Activated CD4-positive, alpha-beta T cell treated with anti-CD3 and anti-CD28 coated beads, Interleukin-2, amount 50 U/mL, for 16 hours (primary cell): Measurements from ENCODE around the gene SLC12A3.
A peak's percentile ranks its signal among the peaks of the same experiment; 100 is the strongest.
"Not testable (repeated sequence)": the region's sequence is repeated elsewhere in the genome, so short reads cannot be mapped to it uniquely, and the experiment has no call there.

ENCODE experiments used
- DNase-seq: peaks from one replicate; pipeline ENCODE4 v3.0.0-alpha.2; 2020

Gene SLC12A3

DNA sequence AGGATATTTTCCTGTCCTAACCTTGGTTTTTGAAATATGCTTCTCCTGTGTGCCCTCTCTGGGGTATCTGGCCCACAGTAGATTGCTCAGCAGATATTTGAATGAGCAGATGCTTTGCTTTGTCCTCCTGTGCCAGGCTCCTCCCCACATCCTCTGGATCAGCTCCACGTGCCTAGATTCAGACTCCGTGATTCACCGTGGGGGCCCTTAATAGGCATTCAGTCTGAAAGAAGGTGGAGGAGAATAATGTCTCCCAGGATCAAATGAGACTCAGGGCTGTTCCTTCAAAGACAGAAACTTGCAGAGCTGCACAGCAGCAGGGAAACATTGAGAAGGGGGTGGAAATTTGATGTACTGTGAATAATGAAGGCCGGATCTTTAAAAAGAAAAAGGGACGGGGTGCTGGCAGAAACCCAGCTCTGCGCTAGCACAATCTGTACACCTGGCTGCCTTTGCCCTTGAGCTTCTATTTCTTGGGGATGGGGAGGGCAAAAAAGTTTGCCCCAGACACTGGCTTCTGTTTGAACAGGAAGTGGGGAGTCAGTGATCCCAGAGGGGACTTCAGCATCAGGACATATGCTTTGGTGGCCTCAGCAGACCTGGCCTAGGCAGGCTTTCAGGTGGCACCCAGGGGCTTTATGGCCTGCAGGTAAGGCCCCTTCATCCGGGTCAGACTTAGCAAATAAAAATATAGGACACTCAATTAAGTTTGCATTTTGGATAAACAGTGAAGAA is 15.9 kb upstream of the SLC12A3 start:
- no peak for DNase-seq

DNA sequence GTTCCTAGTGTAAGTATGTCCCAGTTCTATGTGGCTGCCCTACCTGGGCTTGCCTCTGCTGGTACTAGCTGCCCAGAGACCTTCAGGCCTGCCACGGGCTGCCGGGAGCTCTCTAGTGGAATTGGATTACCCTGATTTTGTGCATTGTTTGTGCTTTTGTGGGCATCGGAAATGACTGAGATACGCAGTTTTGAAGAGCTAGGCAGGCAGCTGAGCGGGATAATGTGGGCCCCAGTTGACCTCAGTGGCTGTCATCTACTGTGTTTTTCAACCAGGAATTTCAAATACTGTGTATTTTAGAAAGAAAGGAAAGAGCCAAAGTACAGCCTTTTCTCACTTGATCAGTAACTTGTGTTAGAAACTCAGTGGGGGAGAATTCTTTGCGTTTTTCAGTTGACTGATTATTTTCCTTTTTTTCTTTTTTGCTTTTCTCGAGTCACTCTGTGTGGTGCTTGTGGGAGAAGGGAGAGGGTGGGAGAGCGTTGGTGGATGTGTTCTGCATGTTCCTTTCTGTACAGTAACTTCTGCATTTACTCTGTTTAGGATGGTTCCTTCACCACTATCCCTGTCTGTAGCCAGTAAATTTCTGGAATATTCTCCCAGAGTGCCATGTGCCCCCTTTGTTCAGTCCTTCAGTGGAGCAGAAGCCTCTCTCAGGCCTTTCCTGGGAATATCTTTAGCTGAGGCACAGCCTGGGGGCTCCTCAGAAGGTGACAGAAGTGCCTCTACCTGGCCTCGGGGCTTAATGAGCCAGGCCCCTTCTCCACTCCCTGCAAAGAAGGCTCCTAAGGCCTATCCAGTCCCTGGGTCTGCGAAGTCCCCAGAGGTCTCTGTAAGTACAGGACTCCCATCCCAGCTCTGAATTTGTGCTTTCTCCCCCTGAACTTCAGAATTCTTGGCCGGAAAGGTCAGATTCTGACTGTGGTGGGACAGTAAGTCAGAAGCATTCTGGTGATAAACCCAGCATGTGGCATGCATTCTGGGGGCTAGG is 15.0 kb upstream of the SLC12A3 start:
- DNase-seq: no peak

- DNase-seq: no peak
Measured at GRCh38 chr16:56851671-56852400, 13.2 kb upstream of the SLC12A3 start.

DNA sequence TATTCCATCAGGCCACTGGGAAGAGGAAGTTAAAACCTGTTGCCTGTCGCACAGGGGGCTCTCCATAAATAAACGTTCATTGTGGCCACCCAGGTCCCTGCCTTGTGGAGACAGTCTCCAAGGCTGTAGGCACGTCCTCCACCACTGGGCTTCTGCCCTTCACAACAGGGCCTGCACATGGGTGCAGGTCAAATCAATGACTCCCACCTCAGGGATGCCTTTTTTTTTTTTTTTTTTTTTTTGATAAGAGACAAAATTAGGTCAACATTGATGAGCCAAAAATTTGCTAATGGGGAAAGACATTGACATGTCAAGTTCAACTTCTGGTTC is 12.6 kb upstream of the SLC12A3 start:
- DNase-seq: no peak

- DNase-seq: no peak
Measured at GRCh38 chr16:56852968-56853367, 12.0 kb upstream of the SLC12A3 start.

- DNase-seq: no peak
Measured at GRCh38 chr16:56855201-56855600, 9.8 kb upstream of the SLC12A3 start.

DNA sequence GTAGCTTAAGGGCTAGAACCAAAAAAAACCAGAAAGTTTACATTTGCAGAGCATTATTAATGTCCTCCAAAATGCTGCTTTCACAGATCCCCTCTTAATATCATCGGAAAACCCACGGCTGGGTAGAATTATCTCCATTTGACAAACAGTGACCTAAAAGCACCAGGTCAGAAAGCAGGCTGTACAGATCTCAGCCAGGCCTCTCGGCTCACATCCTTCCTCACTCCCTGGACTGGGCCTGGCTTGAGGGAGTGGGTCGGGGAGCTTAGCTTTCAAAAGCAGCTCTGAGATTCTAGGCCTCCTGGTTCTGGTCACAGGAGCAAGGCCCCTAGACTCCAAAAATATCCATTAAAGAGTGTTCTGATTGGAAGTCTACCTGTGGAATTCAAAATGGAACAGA is 9.1 kb upstream of the SLC12A3 start:
- DNase-seq: no peak

DNA sequence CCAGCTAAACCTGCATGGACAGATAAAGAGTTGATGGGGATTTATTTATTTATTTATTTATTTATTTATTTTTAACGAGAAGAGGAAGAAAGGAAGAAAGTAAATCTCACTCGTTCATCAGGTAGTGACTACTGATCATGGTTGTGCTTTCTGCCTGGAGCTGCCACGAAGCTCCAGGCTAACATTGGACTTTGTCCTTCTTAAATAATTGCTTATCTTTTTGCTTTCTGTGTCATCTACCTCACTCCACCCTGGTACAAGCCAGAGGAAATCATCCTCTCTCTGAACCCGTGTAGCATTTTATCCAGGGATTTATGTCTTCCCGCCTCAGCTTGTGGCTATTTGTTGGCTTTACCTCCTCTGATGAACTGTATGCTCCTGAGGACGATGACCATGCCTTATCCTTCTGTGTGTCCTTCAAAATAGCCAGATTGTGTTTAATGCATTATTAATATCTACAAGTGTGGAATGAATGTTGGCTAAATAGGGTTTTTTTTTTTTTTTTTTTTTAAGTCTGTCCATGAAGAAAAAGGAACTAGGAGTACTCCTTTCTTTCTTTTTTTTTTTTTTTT is 8.0 kb upstream of the SLC12A3 start:
- DNase-seq: no peak

GRCh38 chr16:56858374-56858773 is 6.6 kb upstream of the SLC12A3 start:
- DNase-seq: no peak

GRCh38 chr16:56859636-56860035 is 5.4 kb upstream of the SLC12A3 start:
- no peak for DNase-seq

GRCh38 chr16:56860226-56861020 is 4.6 kb upstream of the SLC12A3 start:
- DNase-seq: peak; percentile 76

DNA sequence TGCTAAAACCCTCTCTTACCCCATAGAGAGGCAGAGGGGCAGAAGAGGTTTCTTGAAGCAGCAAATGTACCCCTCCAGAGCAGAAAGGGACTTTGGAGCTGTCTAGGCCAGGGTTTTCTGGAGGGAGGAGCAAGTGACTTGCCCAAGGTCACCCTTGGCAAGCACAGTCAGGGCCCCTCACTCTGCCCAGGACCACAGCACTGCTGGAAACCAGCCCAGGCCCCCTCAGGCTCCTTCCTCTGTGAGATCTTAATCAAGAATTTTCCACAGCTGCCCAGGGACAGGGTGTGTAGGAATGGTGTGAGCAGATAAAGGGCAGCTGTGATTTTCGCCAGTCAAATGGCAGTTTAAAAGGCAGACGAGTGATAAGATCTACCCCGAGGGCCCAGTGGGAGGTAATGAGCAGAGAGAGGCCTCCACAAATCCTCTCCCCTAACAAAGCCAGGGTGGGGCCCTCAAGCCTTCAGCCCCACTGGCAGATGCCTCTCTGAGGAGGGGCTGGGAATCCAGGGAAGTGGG is 3.9 kb upstream of the SLC12A3 start:
- DNase-seq: no peak

DNA sequence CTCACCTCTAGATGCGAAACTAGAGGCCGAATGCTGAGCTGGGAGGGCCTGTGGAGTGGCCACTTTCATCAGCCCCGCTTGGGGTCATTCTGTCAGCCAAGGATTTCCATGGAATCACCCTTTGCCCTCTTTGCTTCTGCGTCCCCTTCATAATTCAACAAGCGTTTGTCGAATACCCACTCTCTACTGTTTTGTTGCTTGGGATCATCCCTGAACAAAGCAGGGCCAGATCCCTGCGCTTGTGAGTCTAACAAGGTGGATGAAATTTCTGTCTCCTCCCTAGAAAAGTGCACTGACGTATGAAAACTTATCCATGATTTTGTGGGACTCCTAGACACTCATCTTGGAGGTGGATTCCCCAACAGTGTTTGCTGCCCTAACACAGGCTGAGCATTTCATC is 3.3 kb upstream of the SLC12A3 start:
- DNase-seq: no peak

- peak; percentile 23 for DNase-seq
Measured at GRCh38 chr16:56862776-56863175, 2.2 kb upstream of the SLC12A3 start.

DNA sequence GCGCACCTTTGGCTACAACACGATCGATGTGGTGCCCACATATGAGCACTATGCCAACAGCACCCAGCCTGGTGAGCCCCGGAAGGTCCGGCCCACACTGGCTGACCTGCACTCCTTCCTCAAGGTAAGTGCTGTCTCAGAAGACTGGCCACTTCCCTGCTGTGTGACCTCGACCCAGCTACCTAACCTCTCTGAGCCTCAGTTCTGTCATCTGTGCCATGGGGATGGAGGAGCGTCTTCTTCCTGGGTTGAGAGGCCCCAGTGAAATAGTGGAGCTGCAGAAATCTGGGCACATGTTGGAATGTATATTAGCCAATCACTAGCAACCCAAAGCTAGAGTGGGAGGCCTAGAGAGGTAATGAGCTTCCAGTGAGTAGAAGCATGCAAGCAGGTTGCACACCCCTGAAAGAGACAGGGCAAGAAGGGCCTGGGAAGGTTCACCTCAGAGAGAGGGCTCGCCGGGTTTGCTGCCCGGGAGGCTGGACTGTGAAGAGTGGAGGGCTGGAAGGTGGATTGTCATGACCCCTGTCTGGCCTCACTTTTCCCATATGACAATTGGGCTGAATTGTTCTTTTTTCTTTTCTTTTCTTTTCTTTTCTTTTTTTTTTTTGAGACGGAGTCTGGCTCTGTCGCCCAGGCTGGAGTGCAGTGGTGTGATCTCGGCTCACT is 521 bp downstream of the SLC12A3 start:
- DNase-seq: no peak

DNA sequence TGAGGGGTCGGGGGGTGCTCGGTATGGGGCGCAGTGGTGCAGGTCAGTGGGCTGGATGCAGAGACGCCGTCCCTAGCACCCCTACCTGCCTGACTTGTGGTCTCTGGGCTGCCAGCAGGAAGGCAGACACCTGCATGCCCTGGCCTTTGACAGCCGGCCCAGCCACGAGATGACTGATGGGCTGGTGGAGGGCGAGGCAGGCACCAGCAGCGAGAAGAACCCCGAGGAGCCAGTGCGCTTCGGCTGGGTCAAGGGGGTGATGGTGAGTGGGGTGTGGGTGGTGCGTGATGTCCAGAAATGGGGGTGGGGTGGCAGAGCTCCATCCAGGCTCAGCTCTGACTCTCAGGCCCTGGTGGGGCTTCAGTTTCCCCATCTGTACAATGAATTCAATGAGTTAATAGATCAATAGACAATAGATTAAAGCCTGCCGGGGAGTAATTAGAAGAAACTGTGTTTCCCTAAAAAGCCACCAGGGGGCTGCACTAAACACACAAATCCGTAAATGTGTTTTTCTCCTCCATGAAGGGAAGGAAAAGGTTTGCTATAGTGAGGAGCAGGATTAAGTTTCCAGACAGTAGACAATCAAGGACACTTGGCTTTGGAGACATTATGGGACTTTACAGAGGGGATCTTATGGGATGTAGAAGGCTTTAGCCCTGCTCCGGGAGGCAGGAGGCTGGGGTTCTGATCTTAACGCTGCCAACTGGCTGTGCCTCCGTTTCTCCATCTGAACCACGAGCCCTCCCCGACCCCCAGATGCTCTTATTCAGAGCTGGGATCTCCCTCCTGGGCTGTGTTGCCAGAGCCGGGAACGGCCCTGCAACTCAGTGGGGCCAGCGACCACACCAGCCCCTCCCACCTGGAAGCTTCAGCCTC is 2.2 kb downstream of the SLC12A3 start:
- DNase-seq: peak; percentile 67

GRCh38 chr16:56868175-56868574 is 3.2 kb downstream of the SLC12A3 start:
- DNase-seq: no peak

DNA sequence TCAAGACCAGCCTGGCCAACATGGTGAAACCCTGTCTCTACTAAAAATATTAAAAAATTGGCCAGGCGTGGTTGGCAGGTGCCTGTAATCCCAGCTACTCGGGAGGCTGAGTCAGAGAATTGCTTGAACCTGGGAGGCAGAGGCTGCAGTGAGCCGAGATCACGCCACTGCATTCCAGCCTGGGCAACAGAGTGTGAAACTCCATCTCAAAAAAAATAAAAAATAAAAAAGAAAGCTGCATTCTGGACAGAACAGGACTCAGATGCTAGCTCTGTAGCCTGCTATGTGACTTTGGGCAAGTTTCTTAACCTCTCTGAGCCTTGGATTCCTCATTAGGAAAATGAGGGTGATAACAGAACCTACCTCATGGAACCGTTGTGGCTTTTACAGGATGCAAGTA is 3.8 kb downstream of the SLC12A3 start:
- not testable (repeated sequence) for DNase-seq

DNA sequence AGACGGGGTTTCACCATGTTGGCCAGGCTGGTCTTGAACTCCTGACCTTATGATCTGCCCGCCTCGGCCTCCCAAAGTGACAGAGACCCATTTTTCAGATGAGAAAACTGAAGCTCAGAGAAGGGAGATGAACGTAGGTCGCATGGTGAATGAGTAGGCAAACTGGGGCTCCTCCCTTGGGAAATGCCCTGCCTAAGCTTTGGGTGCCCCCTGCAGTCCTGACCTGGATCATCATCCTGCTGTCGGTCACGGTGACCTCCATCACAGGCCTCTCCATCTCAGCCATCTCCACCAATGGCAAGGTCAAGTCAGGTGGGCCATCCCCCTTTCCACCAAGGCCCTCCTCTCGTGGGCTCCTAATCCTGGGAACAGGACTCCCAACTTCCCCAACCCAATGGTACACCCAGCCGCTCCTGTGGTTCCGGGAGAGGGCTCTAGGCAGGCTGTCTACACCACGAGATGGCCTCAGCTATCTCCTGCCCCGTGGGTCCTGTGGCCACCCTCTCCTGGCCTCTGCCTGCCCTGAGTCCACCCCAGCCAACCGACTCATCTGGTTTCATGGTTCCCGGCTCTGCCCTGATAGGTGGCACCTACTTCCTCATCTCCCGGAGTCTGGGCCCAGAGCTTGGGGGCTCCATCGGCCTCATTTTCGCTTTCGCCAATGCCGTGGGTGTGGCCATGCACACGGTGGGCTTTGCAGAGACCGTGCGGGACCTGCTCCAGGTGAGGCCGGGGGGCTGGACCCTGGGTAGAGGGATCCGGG is 4.7 kb downstream of the SLC12A3 start:
- DNase-seq: peak; percentile 52
